ENCODE measurements around the gene SEMA3F.

- TF ChIP-seq POLR2A (IDR thresholded peaks at IDR 0.05): peak; percentile 32 to 48
- TF ChIP-seq, protein P1, sequence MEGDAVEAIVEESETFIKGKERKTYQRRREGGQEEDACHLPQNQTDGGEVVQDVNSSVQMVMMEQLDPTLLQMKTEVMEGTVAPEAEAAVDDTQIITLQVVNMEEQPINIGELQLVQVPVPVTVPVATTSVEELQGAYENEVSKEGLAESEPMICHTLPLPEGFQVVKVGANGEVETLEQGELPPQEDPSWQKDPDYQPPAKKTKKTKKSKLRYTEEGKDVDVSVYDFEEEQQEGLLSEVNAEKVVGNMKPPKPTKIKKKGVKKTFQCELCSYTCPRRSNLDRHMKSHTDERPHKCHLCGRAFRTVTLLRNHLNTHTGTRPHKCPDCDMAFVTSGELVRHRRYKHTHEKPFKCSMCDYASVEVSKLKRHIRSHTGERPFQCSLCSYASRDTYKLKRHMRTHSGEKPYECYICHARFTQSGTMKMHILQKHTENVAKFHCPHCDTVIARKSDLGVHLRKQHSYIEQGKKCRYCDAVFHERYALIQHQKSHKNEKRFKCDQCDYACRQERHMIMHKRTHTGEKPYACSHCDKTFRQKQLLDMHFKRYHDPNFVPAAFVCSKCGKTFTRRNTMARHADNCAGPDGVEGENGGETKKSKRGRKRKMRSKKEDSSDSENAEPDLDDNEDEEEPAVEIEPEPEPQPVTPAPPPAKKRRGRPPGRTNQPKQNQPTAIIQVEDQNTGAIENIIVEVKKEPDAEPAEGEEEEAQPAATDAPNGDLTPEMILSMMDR (IDR thresholded peaks at IDR 0.05 in 4 of 5, conservative IDR thresholded peaks at IDR 0.05 in 1 of 5): no peak
Measured at GRCh38 chr3:50205413-50206276, 50.5 kb downstream of the SEMA3F start.

Data from gastrocnemius medialis (tissue), 4 donors.